Neural progenitor cell (in vitro differentiated cells): ENCODE data around the gene MAGI1. TPM values are rescaled to one million over a fixed set of nuclear protein-coding genes. Genes with fewer than 3 reads are reported as not detected.

ENCODE experiments used
- DNase-seq: peaks from one replicate; pipeline ENCODE4 v3.0.0-alpha.2; 2016; ENCODE audit warnings: low spot score
- H2AFZ ChIP-seq: fragments of 200-600 bp; sonication (generic); replicated peaks from 2 replicates; pipeline ENCODE4 v1.6.1; 2016; ENCODE audit warnings: antibody characterized with exemption
- H3F3A ChIP-seq: fragments of 200-600 bp; sonication (generic); 2 replicates; pipeline ENCODE4 v1.6.1; 2016; ENCODE audit warnings: antibody characterized with exemption, low read depth
- H3K27ac ChIP-seq: fragments of 200-600 bp; sonication (generic); 2 replicates; pipeline ENCODE4 v1.5.1; 2016; ENCODE audit warnings: mild to moderate bottlenecking
- H3K27me3 ChIP-seq: fragments of 200-600 bp; sonication (generic); 2 replicates; pipeline ENCODE4 v1.6.1; 2016; ENCODE audit warnings: mild to moderate bottlenecking, moderate library complexity
- H3K36me3 ChIP-seq: fragments of 200-600 bp; sonication (generic); 2 replicates; pipeline ENCODE4 v1.5.1; 2016
- H3K4me1 ChIP-seq: fragments of 200-600 bp; sonication (generic); 2 replicates; pipeline ENCODE4 v1.6.1; 2016; ENCODE audit warnings: mixed run types
- H3K4me2 ChIP-seq: fragments of 200-600 bp; sonication (generic); 2 replicates; pipeline ENCODE4 v1.6.1; 2016
- H3K4me3 ChIP-seq: fragments of 200-600 bp; sonication (generic); 2 replicates; pipeline ENCODE4 v1.5.1; 2016
- H3K79me2 ChIP-seq: fragments of 200-600 bp; sonication (generic); 2 replicates; pipeline ENCODE4 v1.6.1; 2016; ENCODE audit warnings: low read depth
- H3K9ac ChIP-seq: fragments of 200-600 bp; sonication (generic); 2 replicates; pipeline ENCODE4 v1.6.1; 2016
- H3K9me3 ChIP-seq: fragments of 200-600 bp; sonication (generic); 2 replicates; pipeline ENCODE4 v1.5.1; 2016; ENCODE audit warnings: low read depth
- H4K20me1 ChIP-seq: fragments of 200-600 bp; sonication (generic); 2 replicates; pipeline ENCODE4 v1.6.1; 2016; ENCODE audit warnings: low read depth
- H3K27ac Mint-ChIP-seq: 3 replicates; pipeline ENCODE4 v1.8.0; 2021; ENCODE audit warnings: mixed read lengths
- H3K27me3 Mint-ChIP-seq: 2 replicates; pipeline ENCODE4 v1.8.0; 2022; ENCODE audit warnings: low read depth, mild to moderate bottlenecking, inconsistent platforms, moderate library complexity, mixed read lengths; ENCODE audit not compliant: insufficient read depth
- H3K36me3 Mint-ChIP-seq: 3 replicates; pipeline ENCODE4 v1.8.0; 2021; ENCODE audit warnings: mixed read lengths
- H3K4me1 Mint-ChIP-seq: 3 replicates; pipeline ENCODE4 v1.8.0; 2021; ENCODE audit warnings: mixed read lengths
- H3K4me3 Mint-ChIP-seq: 3 replicates; pipeline ENCODE4 v1.8.0; 2021; ENCODE audit warnings: mild to moderate bottlenecking, moderate library complexity, mixed read lengths
- H3K9me3 Mint-ChIP-seq: 3 replicates; pipeline ENCODE4 v1.8.0; 2020; ENCODE audit warnings: mixed read lengths
- CTCF ChIP-seq: fragments of 200-600 bp; sonication (generic); IDR thresholded peaks from 2 replicates; pipeline ENCODE4 v1.5.1; 2017; ENCODE audit warnings: antibody characterized with exemption, mild to moderate bottlenecking
- EZH2 ChIP-seq: fragments of 200-600 bp; sonication (generic); IDR thresholded peaks from 2 replicates; pipeline ENCODE4 v1.6.1; 2017; ENCODE audit warnings: antibody characterized with exemption, mild to moderate bottlenecking, moderate library complexity
- EZH2phosphoT487 ChIP-seq: fragments of 200-600 bp; sonication (generic); IDR thresholded peaks from 2 replicates; pipeline ENCODE4 v1.6.1; 2017; ENCODE audit warnings: antibody characterized with exemption
- total RNA-seq: library from RNA; depleted of rRNA; stranded (reverse); fragments of >200 nt; gene quantifications from 2 replicates; pipeline ENCODE4 v1.2.3, GENCODE V29; 2015; ENCODE audit warnings: low replicate concordance

Gene MAGI1
- total RNA-seq, 1 donor from 2014 or later, result 40.6 TPM

GRCh38 chr3:65425880-65426279 is 612.8 kb downstream of the MAGI1 start:
- no peak overlapping the region for H3K4me3 Mint-ChIP-seq
- Histone ChIP-seq H3K4me1 (no peaks in the 10 kb centered on the region), H3K9me3 (no peaks in the 10 kb centered on the region), H3K9ac (no peak overlapping the region), H3K27ac (no peak overlapping the region), H3F3A (no peaks in the 10 kb centered on the region), H3K36me3 (peaks cover 3% of the 10 kb centered on the region), H3K27me3 (no peaks in the 10 kb centered on the region), H2AFZ (no peak overlapping the region), H3K79me2 (no peaks in the 10 kb centered on the region), H3K4me2 (no peak overlapping the region), H4K20me1 (no peaks in the 10 kb centered on the region), H3K4me3 (no peak overlapping the region)
- no peak overlapping the region for H3K27ac Mint-ChIP-seq
- TF ChIP-seq EZH2 (no peak), CTCF (peak; percentile 60)
- H3K27me3 Mint-ChIP-seq, result peaks cover 2% of the 10 kb centered on the region
- peaks cover 26% of the 10 kb centered on the region for H3K36me3 Mint-ChIP-seq
- peak; percentile 44 for DNase-seq
- peaks cover 2% of the 10 kb centered on the region for H3K9me3 Mint-ChIP-seq
- H3K4me1 Mint-ChIP-seq, result no peaks in the 10 kb centered on the region

- Mint-ChIP-seq H3K4me3 (no peak overlapping the region), H3K4me1 (peaks cover 4% of the 10 kb centered on the region), H3K36me3 (peaks cover 10% of the 10 kb centered on the region), H3K27me3 (no peaks in the 10 kb centered on the region), H3K27ac (no peak overlapping the region), H3K9me3 (no peaks in the 10 kb centered on the region)
- Histone ChIP-seq H3K9me3 (no peaks in the 10 kb centered on the region), H3K27ac (no peak overlapping the region), H3K9ac (no peak overlapping the region), H3F3A (no peaks in the 10 kb centered on the region), H4K20me1 (no peaks in the 10 kb centered on the region), H3K4me3 (no peak overlapping the region), H3K79me2 (no peaks in the 10 kb centered on the region), H2AFZ (no peak overlapping the region), H3K4me2 (no peak overlapping the region), H3K36me3 (no peaks in the 10 kb centered on the region), H3K4me1 (no peaks in the 10 kb centered on the region), H3K27me3 (no peaks in the 10 kb centered on the region)
- no peak for TF ChIP-seq EZH2
- TF ChIP-seq CTCF, result no peak
- DNase-seq, result no peak
Measured at GRCh38 chr3:65422154-65422553, 616.6 kb downstream of the MAGI1 start.

- H3K27me3 ChIP-seq, result no peaks in the 10 kb centered on the region
- no peaks in the 10 kb centered on the region for H3K9me3 Mint-ChIP-seq
- no peaks in the 10 kb centered on the region for H4K20me1 ChIP-seq
- H3K27ac ChIP-seq, result no peak overlapping the region
- H3K9ac ChIP-seq, result no peak overlapping the region
- H2AFZ ChIP-seq, result no peak overlapping the region
- no peak overlapping the region for H3K27ac Mint-ChIP-seq
- H3K79me2 ChIP-seq, result no peaks in the 10 kb centered on the region
- H3K4me3 ChIP-seq, result no peak overlapping the region
- H3K36me3 ChIP-seq, result no peaks in the 10 kb centered on the region
- TF ChIP-seq CTCF, result no peak
- no peak for TF ChIP-seq EZH2phosphoT487
- TF ChIP-seq EZH2, result no peak
- H3F3A ChIP-seq, result no peaks in the 10 kb centered on the region
- peaks cover 12% of the 10 kb centered on the region for H3K36me3 Mint-ChIP-seq
- no peak overlapping the region for H3K4me3 Mint-ChIP-seq
- no peak for DNase-seq
- H3K4me1 Mint-ChIP-seq, result peaks cover 4% of the 10 kb centered on the region
- H3K27me3 Mint-ChIP-seq, result no peaks in the 10 kb centered on the region
- H3K9me3 ChIP-seq, result no peaks in the 10 kb centered on the region
- H3K4me1 ChIP-seq, result no peaks in the 10 kb centered on the region
- no peak overlapping the region for H3K4me2 ChIP-seq
Measured at GRCh38 chr3:65419233-65419632, 619.5 kb downstream of the MAGI1 start.

GRCh38 chr3:65413891-65414290 is 624.8 kb downstream of the MAGI1 start:
- peaks cover 2% of the 10 kb centered on the region for H3K27me3 Mint-ChIP-seq
- Histone ChIP-seq H2AFZ (no peak overlapping the region), H3K9me3 (no peaks in the 10 kb centered on the region), H3K79me2 (no peaks in the 10 kb centered on the region), H3K9ac (no peak overlapping the region), H3K4me1 (peaks cover 10% of the 10 kb centered on the region), H3K4me2 (no peak overlapping the region), H3K36me3 (no peaks in the 10 kb centered on the region), H3K4me3 (no peak overlapping the region), H3K27ac (no peak overlapping the region), H4K20me1 (no peaks in the 10 kb centered on the region), H3K27me3 (no peaks in the 10 kb centered on the region), H3F3A (peaks cover 12% of the 10 kb centered on the region)
- TF ChIP-seq EZH2phosphoT487, result no peak
- no peak for TF ChIP-seq EZH2
- no peak for TF ChIP-seq CTCF
- H3K36me3 Mint-ChIP-seq, result peaks cover 12% of the 10 kb centered on the region
- H3K4me1 Mint-ChIP-seq, result peaks cover 2% of the 10 kb centered on the region
- no peak overlapping the region for H3K4me3 Mint-ChIP-seq
- no peaks in the 10 kb centered on the region for H3K9me3 Mint-ChIP-seq
- no peak overlapping the region for H3K27ac Mint-ChIP-seq
- no peak for DNase-seq
